A673 (cell line): Measurements from ENCODE around the gene CIITA. TPM values are rescaled to one million over a fixed set of nuclear protein-coding genes. Genes with fewer than 3 reads are reported as not detected.

Experiments used
- BruUV-seq: library from RNA; stranded (reverse); fragments of 400-500 nt; replicated peaks from 2 replicates; lab custom pipeline; 2021; lab: Mats Ljungman, UMichigan
- CTCF ChIA-PET: fragments of 300-600 bp; sonication (Branson Sonifier 250); formaldehyde crosslinking; loops from one replicate; lab custom pipeline; 2022; ENCODE audit warnings: antibody characterized with exemption; lab: Charles Lee
- POLR2A ChIA-PET: fragments of 300-600 bp; sonication (Branson Sonifier 250); formaldehyde crosslinking; loops from one replicate; lab custom pipeline; 2022; ENCODE audit warnings: antibody characterized with exemption; ENCODE audit not compliant: low non-redundant PET; lab: Charles Lee
- DNase-seq: peaks from one replicate; pipeline ENCODE4 v3.0.0-alpha.2; 2015; ENCODE audit warnings: low spot score
- H3K27ac ChIP-seq: fragments of 200-600 bp; sonication (generic); 2 replicates; pipeline ENCODE4 v1.5.1; 2016; ENCODE audit warnings: mixed run types, low read depth, mild to moderate bottlenecking, mixed read lengths, antibody characterized with exemption, low read length; ENCODE audit not compliant: poor library complexity, severe bottlenecking
- H3K27me3 ChIP-seq: fragments of 200-600 bp; sonication (generic); replicated peaks from 2 replicates; pipeline ENCODE4 v1.6.1; 2017; ENCODE audit warnings: mixed run types, low read depth, mild to moderate bottlenecking, mixed read lengths, antibody characterized with exemption, low read length; ENCODE audit not compliant: insufficient read depth, poor library complexity
- H3K36me3 ChIP-seq: fragments of 200-600 bp; sonication (generic); 2 replicates; pipeline ENCODE4 v1.6.1; 2016; ENCODE audit warnings: mixed run types, mild to moderate bottlenecking, mixed read lengths, antibody characterized with exemption, low read length; ENCODE audit not compliant: insufficient read depth, poor library complexity, severe bottlenecking
- H3K4me1 ChIP-seq: fragments of 200-600 bp; sonication (generic); 2 replicates; pipeline ENCODE4 v1.6.1; 2017; ENCODE audit warnings: mixed run types, mild to moderate bottlenecking, mixed read lengths, antibody characterized with exemption, low read length; ENCODE audit not compliant: insufficient read depth, poor library complexity, severe bottlenecking
- H3K4me3 ChIP-seq: fragments of 200-600 bp; sonication (generic); 2 replicates; pipeline ENCODE4 v1.5.1; 2016; ENCODE audit warnings: low read depth, mixed run types, mild to moderate bottlenecking, mixed read lengths, low read length; ENCODE audit not compliant: poor library complexity, severe bottlenecking
- H3K9me3 ChIP-seq: fragments of 200-600 bp; sonication (generic); 2 replicates; pipeline ENCODE4 v1.6.1; 2016; ENCODE audit warnings: mixed run types, low read depth, mild to moderate bottlenecking, mixed read lengths, antibody characterized with exemption, low read length; ENCODE audit not compliant: poor library complexity, severe bottlenecking
- EZH2 ChIP-seq: fragments of 200-600 bp; sonication (generic); IDR thresholded peaks from 2 replicates; pipeline ENCODE4 v1.6.1; 2017; ENCODE audit warnings: borderline replicate concordance, low read depth, mild to moderate bottlenecking, mixed read lengths, antibody characterized with exemption, low read length; ENCODE audit not compliant: poor library complexity, severe bottlenecking
- intact Hi-C: fragments of 100-400 bp; cut with micrococcal nuclease; formaldehyde crosslinking; loops from one replicate; pipeline ENCODE4 v1.10.0; 2022; ENCODE audit not compliant: unreplicated experiment
- total RNA-seq: library from RNA; stranded (reverse); gene quantifications from 2 replicates; pipeline ENCODE4 v1.2.3, GENCODE V29; 2021
- TF ChIP-seq, protein P1 (sequence below): fragments of 300-800, 200-600 bp; sonication (generic); conservative IDR thresholded peaks from 2 replicates; pipeline ENCODE4 v1.5.1; 2017; ENCODE audit warnings: low read depth, mild to moderate bottlenecking, antibody characterized with exemption, low read length, moderate library complexity, mixed read lengths

CIITA gene
- total RNA-seq, 1 experiment from 2014 or later: not detected

- TF ChIP-seq, protein P1, sequence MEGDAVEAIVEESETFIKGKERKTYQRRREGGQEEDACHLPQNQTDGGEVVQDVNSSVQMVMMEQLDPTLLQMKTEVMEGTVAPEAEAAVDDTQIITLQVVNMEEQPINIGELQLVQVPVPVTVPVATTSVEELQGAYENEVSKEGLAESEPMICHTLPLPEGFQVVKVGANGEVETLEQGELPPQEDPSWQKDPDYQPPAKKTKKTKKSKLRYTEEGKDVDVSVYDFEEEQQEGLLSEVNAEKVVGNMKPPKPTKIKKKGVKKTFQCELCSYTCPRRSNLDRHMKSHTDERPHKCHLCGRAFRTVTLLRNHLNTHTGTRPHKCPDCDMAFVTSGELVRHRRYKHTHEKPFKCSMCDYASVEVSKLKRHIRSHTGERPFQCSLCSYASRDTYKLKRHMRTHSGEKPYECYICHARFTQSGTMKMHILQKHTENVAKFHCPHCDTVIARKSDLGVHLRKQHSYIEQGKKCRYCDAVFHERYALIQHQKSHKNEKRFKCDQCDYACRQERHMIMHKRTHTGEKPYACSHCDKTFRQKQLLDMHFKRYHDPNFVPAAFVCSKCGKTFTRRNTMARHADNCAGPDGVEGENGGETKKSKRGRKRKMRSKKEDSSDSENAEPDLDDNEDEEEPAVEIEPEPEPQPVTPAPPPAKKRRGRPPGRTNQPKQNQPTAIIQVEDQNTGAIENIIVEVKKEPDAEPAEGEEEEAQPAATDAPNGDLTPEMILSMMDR: no peak
- no peak for TF ChIP-seq EZH2
Observed at GRCh38 chr16:10930755-10931093, 53.7 kb downstream of the CIITA start.

GRCh38 chr16:10931134-10931533 is 54.1 kb downstream of the CIITA start:
- H3K4me1 ChIP-seq: no peaks in the 10 kb centered on the region
- H3K27me3 ChIP-seq: no peaks in the 10 kb centered on the region
- no peak for DNase-seq
- intact Hi-C loops: no loop called here
- H3K36me3 ChIP-seq: no peaks in the 10 kb centered on the region
- POLR2A ChIA-PET: no interaction called here
- no peak overlapping the region for H3K27ac ChIP-seq
- H3K9me3 ChIP-seq: no peaks in the 10 kb centered on the region
- CTCF ChIA-PET: no interaction called here
- TF ChIP-seq, protein P1: no peak
- TF ChIP-seq EZH2: no peak
- BruUV-seq: no TSS peak
- no peak overlapping the region for H3K4me3 ChIP-seq

More at GRCh38 chr16:10930755-10931093, 53.7 kb downstream of the CIITA start:
- CTCF ChIA-PET: no interaction called here
- no peak for DNase-seq
- no peaks in the 10 kb centered on the region for H3K36me3 ChIP-seq
- H3K27me3 ChIP-seq: no peaks in the 10 kb centered on the region
- BruUV-seq: no TSS peak
- POLR2A ChIA-PET: no interaction called here
- H3K4me3 ChIP-seq: no peak overlapping the region
- intact Hi-C loops: no loop called here
- H3K9me3 ChIP-seq: no peaks in the 10 kb centered on the region
- no peaks in the 10 kb centered on the region for H3K4me1 ChIP-seq
- H3K27ac ChIP-seq: no peak overlapping the region

DNA sequence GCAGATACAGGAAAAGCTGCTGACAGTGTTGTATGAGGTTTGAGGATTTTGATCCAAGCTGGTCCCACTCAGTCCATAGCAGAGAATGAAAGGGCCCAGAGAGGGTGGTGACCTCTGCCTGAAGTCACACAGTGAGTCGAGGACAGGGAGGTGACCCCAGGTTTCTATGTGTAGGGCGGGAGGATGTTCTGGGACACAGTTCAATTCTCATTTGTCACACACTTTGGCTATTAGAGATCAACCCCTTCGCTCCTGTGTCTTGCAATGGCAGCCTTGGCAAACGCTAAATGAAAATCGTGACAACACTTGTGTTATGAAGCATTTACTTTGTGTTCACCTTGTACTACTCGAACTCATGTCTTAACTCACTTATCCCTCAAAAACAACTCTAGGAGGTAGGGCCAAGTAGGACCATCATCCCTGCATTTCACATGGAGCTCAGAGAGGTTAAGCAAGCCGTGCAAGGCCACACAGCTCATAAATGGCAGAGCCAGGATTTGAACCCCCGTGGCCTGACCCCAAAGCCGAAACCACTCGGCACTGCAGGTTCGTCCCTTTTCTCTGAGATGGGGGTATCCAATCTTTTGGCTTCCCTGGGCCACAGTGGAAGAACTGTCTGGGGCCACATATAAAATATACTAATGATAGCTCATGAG is 55.1 kb downstream of the CIITA start:
- TF ChIP-seq, protein P1: no peak
- no peak for TF ChIP-seq EZH2
- Histone ChIP-seq H3K27ac (no peak overlapping the region), H3K4me3 (no peak overlapping the region), H3K36me3 (no peaks in the 10 kb centered on the region), H3K9me3 (no peaks in the 10 kb centered on the region), H3K27me3 (no peaks in the 10 kb centered on the region), H3K4me1 (no peaks in the 10 kb centered on the region)
- POLR2A ChIA-PET: no interaction called here
- no peak for DNase-seq
- intact Hi-C loops: no loop called here
- CTCF ChIA-PET: no interaction called here
- BruUV-seq: no TSS peak
